HG03045 (cell line): Measurements from ENCODE around the gene ZNF648.
"Not testable (repeated sequence)": the region's sequence is repeated elsewhere in the genome, so short reads cannot be mapped to it uniquely, and the experiment has no call there.

Experiments used
- ATAC-seq: cut with Tn5 transposase; IDR thresholded peaks from one replicate; pipeline ENCODE4 v1.9.1; 2021; ENCODE audit warnings: mild to moderate bottlenecking, moderate library complexity; ENCODE audit not compliant: unreplicated experiment

Gene ZNF648, protein sequence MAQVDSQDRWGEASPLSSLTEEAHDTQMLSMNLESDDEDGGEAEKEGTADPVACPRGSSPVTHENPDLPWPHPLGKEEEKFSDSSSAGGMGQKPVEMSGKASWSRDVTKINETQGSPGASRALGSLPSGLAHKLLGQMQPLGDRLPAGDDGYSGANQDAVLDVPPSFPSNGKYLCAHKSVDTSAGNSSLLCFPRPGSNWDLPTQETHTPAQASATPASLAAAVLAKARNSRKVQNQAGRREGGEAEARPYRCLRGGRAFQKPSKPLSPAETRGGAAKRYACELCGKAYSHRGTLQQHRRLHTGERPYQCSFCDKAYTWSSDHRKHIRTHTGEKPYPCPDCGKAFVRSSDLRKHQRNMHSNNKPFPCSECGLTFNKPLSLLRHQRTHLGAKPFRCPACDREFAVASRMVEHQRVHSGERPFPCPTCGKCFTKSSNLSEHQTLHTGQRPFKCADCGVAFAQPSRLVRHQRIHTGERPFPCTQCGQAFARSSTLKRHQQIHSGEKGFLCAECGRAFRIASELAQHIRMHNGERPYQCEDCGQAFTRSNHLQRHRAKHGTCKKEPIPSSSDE

DNA sequence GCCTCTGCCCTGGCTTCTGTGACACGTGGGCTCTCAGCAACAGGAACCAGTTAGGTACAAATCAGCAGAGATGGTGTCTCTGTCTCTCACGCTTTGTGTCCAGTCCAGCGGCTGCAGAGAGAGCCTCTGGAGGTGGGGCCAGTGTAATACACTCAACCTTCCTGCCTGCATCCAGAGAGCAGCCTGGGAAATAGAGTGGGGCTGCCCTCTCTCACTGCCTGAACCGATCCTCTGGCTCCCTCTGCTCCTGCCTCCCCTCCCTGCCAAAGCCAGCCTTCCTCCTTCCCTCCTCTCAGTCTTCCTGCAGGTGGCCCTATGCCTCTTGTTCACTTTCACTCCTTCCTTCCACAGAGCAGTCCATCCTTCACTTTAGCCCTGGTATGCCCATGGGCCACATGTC is at the start of gene ZNF648:
Gene ZNF648, minus strand, starts transcription at position 119 of the 400 bp plus-strand sequence. CDS start 3,702 bp downstream, outside the sequence.
- ATAC-seq: no peak

DNA sequence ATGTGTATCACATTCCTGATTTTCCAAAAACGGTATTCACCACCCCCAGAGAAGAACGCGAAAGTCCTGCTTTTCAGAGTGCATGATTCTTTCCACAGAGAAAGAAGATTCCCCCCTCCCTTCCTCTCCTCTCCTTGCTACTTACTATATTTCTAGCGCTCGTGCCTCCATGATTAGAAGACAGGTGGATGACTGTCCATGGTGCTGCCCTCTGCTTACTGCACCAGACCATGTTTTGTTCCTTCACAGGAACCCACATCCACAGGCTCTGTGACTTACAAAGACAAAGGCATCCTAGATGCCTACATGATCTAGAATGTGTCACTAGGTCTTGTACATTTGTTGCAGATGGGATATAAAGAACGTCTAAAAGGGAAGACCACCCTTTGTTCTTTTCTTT is 49.1 kb upstream of the ZNF648 start:
- no peak for ATAC-seq

DNA sequence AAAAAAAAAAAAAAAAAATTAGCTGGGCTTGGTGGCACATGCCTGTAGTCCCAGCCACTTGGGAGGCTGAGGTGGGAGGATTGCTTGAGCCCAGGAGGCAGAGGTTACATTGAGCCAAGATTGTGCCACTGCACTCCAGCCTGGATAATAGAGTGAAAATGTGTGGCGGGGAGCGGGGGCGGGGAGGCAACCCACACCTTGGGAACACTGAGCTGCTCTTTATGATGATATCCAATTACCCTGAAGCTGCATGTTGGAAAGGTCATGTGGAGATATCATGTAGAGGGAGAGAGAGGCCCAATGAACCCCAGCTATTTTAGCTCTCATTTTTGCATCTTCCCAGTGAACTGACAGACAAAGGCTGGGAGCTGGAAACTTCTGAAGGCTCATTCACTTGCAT is 48.3 kb upstream of the ZNF648 start:
- no peak for ATAC-seq

DNA sequence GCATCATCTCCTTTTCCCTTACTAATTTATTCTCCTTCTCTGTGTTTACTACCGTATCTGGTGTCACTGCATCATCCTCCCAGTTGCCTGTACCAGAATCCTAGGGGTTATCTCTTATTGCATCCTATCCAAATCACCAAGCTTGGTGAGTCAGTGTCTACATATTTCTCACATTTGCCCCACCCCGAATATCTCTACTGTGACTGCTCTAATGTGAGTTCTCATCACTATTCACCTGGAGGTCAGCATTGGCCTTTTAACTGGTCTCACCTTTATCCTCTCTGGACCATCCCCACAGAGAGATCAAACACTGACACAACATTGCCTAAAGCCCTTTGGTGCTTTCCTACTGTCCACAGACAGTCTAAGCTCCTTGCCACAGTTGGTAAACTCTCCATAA is 45.7 kb upstream of the ZNF648 start:
- ATAC-seq: no peak

DNA sequence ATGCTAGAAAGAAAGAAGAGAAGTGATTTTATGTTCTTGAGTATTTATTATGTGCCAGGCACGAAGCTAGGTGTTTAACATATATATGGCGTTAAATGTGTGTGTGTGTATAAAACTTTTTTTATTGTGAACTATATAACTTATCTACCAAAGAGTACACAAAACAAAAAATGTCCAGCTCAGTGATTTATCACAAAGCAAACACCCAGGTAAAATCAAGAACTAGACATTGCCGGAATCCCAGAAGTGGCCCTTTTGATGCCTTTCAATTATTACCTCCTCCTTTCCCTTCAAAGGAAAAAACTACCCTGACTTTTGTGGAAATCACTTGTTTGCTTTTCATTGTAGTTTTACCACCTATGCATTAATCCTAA is 40.5 kb upstream of the ZNF648 start:
- no peak for ATAC-seq

DNA sequence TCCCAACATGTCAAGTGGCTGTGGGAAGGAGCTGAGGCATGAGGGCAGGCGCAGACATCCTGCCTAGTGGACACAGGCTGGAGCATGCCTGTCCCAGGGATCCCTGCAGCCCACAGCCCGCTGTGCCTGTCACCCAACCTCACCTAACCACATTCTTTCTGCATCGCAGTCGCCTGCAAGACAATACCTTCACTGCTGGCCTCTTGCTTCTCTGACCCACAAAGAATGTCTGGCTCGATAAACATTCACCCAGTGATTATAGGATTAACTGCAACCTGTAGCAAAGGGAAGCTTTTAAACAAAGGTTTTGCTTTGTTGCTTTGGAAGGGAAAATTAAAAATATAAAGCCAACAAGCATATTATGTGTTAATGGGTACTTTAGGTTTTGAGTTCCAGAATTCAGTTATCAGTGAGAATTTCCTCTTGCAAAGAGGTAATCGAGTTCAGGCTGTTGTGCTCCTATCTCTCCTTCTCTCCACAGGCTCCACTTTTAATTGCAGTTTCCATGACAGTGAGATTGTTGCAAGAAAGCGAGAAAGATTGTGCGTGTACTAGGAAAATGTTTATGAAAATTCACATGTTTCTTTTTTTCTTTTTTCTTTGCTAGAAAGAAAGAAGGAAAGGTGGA is 40.0 kb upstream of the ZNF648 start:
- ATAC-seq: no peak

DNA sequence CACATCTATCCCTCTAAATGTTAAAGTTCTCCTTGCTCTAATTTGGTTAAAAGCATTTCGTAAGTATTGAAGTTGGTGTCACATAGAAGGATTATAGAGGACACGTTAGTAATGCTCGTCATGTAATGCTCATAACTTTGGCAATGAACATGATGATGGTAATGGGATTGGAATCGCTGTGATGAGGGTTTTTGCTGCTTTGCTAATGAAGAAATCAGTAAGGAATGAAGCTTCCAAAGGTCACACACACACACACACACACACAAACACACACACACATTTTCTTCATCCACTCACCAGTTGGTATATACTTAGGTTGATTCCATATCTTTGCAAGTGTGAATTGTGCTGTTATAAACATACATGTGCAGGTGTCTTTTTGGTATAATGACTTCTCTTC is 36.8 kb upstream of the ZNF648 start:
- no peak for ATAC-seq

DNA sequence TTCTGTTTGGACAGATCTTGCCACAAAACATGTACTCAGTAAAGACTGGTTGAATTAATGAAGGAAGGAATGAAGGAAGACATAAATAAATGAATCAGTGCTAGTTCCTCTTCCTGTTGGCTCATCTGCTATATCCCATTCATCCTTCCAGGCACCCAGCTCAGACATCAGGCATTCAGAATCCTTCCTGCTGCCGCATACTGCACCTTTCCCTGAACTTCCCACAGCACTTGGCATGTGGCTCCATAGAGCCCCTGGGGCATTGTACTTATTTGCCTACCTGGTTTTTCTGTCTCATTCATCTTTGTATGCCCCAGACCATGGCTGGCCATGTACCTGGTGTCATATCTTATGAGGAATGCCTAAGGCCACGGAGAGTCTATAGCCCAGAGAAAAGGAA is 34.4 kb upstream of the ZNF648 start:
- no peak for ATAC-seq

DNA sequence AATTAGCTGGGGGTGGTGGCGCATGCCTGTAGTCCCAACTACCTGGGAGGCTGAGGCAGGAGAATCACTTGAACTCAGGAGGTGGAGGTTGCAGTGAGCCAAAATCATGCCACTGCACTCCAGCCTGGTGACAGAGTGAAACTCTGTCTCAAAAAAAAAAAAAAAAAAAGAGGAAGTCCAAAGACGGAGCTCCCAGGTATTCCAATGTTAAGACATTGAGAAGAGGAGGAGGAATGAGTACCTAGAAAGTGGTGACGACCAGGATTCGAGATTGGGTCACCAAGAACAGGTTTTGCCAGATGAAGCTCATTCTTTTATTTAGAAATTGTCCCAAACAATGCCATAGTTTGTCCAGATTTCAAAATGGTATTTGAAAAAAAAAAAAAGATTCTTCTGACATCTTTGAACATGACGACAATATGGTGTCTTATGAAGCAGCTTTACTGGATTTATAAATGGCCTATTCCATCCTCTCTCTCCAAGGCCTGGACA is 33.0 kb upstream of the ZNF648 start:
- not testable (repeated sequence) for ATAC-seq

DNA sequence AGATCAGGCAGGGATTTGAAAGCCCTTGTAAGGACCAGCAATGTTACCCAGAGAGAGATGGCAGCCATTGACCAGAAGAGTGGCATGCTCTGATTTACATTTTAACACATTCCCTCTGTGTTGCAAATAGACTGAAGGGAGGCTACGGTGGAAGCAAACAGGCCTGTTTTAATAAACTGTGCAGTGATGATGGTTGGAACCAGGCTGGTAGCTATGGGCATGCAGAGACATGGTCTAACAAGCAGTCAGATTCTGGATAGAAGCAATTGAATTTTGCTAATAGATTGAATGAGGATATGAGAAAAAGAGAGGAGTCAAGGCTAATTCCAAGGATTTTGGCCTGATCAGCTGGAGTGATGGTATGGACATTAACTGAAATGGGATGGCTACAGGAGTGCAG is 32.3 kb upstream of the ZNF648 start:
- no peak for ATAC-seq

DNA sequence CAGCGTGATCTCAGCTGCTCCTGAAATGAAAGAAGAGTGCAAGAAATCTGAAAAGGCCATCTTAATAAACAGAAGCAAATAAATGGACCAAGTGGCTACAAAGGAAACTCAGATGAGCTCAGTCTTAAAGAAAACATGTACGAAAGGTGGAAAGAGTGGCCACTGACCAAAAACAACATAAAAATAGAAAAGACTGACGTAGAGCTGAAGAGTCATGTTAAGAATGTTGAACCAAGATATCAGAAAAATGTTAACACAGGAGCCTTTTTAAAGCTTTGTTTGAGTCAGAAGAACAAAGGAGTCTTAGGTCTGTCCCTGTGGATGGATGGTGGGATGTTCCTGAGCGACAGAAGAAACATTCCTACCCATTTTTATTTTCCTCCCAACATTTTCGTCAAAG is 30.8 kb upstream of the ZNF648 start:
- no peak for ATAC-seq

DNA sequence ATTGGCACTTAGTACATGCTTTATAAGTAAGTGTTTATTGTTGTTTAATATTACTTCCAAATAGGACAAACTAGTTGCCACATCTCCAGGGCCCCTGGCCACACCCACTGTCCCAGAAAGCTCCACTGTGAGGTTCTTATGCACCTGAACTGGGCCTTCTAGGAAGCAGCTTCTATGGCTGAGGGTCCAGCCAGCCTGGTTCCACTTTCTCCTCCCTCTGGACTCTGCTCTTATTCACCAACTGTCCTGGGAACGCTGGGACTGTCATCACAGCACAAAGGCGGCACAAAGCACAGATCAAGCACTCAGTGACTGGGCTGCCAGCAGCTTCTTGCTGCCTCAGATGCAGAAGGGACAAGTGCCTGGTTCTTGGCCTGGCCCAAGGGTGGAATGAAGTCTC is 29.6 kb upstream of the ZNF648 start:
- no peak for ATAC-seq

DNA sequence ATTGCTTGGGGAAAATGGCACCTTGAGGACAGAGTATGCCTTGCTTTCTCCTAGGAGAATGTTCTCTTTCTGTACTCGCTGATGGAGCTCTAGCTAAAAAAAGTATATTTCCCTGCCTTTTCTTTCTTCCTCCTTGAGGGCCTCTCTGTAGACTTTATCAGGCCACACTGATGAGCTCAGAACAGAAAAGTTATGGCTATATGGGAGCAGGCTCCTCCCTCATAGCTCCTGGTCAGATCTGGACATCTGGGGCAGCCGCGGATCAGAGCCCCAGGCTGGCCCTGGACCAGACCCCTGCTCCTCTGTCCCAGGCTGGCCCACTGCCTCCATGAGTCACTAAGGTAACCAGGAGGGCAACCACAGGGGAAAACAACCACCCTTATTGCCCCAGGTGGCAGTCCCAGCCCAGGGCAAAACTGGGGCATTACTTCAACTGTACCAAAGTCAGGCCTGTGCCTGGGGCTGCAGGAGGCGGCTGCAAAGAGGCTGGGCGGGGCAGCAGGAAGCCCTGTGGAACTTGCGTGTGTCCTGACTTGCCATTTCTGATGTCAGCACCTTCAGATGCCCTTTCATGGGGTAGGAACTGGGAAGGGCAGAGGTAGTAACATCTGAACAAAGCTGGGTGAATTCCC is 26.3 kb upstream of the ZNF648 start:
- ATAC-seq: no peak

DNA sequence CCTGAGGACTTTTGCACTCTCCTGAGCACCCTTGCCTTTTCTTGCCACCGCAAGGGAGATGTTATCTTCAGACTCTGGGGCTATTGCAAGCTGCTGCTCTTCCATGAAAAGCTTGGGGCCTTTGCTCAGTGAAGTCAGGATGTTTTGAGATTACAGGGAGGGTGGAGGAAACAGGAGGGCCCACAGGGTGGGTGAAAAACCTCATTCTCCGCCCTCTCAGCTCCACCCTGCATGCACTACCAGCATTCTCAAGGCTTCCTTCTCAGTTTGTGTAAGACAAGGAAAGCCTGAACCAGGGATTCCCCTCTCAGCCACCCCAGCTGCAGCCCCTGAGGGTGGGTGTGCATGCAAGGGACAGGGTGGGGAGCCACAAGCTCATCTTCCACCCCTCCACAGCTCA is 25.8 kb upstream of the ZNF648 start:
- no peak for ATAC-seq

DNA sequence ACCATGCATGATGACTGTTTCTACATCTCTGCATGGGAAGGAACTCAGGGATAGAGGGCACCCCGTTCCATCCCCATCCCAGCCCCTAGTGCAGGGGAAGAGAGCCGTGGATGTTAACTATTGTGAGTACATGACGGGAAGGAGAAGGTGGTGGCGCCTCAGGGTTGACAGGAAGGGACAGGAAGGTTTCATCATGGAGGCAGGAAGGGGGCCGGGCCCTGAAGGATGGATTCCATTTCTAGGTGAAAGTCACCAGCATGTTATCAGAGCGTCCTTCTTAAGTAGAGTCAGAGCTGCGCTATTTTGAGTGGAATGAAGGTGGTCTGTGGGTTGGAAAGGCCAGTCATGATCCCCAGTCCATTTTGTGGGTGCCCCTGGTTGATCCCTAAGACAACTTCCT is 25.1 kb upstream of the ZNF648 start:
- ATAC-seq: no peak

DNA sequence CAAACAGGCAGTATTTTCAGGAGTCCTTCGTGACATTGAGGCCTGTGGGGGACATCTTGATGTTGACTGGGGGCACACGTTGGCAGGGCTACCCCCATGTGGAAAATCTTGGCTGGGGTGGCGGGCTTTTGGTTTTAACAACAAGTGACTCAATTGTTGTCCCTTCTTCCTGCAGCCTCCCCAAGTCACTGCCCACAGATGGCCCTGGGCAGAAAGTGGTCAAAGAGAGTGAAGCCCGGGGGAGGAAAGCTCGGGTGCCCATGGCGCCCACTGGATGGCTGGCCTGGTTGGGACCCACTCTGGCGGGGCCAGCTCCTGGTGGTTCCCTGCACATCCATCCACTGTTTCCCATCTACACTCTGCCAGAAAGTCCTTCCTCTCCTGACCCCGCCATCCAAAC is 24.6 kb upstream of the ZNF648 start:
- ATAC-seq: no peak

DNA sequence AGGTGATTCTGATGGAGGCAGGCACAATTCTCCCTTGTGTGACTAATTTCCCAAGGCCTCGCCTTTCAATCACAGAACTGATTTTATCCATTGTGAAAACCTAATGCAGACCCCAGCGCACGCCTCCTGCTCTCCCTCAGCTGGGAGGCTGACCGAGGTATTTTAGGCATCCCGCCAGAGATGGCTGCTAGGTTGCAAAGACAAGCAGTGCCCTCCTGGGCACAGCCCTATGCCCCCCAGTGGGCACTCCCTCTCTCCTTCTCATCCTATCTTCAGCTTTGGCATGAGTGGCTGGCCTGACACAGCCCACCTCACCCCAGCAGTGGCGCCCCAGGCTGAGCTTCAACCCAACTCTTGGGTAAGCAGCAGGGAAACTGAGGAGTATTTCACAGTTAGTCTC is 24.2 kb upstream of the ZNF648 start:
- no peak for ATAC-seq

DNA sequence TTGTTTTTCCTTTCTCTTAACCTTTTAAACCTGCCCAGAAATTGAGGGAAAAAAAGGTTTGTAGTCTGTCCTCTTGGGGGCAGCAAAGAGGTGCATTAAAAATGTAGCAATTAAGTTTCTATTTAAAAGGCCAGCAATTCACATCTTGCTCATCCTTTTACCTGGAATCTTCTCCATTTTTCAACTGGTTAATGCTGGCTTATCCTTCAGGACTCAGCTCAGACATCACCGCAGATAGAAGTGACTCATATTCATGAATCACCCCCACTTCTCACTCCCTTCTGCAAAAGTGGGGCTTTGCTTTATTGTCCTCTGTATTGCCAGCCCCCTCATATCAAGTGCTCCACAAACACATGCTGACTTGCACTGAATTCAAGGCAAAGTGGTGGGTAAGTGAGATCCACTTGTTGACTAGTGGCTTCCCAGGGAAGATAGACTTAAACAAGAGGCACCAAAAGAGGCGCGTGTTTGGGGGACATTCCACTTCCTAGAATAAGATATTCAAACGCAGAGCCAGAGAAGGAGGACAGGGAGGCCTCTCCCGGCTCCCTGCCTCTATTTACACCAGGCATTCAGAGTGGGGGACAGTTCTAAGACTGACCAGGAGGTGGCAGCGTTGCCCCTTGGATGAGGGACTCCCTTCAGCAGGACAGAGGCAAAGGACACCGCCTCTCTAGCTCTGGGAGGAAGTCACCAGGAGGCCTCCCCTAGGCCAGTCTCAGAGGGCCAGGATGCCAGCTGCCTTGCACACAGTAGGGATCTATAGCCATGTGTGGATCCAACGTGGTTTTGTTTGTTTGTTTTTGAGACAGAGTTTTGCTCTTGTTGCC is 23.2 kb upstream of the ZNF648 start:
- peak; percentile 60 for ATAC-seq

DNA sequence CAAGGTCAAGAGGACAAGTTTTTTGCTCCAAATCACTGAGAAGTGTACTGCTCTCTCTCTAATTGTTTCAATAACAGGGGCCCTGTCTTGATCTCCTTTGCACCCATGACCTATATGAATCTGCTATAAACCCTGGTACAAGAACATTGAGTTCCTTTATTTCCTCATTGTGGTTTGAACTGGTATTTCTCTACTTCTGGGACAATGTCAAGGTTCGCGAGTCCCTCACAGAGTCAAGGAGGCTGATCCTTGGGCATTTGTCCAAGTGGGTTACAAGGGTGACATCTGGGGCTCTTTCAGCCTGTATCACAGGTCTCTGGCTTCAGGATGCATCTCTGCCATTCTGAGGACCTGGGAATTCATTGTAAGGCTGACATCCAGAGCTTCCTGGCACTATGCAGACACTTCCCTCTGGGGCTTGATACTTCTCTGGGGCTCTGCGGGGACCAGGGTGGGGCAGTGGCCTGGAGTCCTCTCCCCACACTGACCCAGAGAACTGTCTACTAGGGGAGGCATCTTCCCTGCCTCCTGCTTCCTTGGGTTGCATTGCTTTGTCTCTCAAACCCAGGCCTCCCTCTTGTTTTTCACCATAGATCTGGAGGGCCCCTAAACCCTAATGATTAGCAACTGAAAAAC is 22.5 kb upstream of the ZNF648 start:
- no peak for ATAC-seq

DNA sequence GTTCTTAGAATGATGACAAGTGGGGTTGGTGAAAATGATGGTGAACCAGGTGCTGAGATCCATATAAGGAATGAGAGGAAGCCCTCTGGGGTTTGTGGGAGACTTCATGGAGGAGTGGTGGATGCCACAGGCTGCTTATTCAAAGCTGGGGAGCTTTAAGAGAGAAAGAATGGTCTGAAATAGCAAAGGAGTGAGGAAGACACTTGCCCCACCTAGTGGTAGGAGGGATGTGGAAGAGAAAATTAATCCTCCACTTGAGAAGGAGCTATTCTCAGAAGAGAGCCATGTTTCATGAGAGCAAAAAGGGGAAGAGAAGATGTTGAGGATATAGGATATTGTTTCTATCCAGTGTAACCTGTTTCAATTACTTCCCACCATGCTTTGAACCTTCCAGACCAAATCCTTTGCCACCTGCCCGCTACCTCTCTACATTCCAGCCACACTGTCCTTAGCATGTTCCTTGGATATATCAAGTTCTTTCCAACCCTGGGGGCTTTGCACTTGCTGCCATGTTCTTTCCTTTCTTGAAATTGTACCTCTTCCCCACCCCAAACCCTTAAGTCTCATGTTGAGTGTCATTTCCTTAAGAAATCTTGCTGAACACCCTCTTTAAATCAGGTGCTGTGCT is 19.6 kb upstream of the ZNF648 start:
- ATAC-seq: no peak
